NCI-H1436 treated with DMSO at 0.1 percent for 48 hours (cell line): ENCODE measurements around the gene RPTOR.

Experiments used
- DNase-seq: peaks from one replicate; lab custom pipeline; 2025; lab: John Stamatoyannopoulos, UW

RPTOR gene

DNA sequence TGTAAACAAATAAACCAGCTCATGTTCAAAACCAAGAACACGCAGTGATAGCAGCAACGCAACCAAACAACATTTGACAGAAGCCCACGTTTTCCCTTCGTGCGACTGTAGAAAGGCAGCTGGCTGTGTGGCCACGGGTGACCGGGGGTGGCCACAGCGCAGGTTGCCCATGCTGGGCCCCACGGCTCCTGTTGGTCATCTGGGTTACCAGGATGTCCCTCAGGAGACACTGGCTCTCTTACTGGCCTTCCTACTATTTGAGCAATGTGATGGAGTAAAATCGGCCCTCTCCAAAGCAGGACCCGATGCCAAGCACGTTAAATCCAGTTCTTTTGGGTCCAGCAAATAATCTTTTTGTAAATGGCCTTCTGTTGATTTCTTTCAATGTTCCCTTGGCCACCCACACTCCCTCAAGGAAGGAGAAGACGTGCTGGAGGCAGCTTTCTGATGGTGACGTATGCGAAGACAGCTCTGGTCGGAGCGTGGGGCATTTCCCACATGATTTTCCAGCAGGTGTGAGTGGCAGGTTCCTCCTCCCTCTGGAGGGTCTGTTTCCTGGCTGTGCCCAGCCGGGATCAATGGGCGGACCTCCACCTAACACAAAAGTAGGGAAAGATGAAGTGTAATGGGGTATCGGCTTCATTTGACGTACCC is 303.9 kb downstream of the RPTOR start:
- no peak for DNase-seq

DNA sequence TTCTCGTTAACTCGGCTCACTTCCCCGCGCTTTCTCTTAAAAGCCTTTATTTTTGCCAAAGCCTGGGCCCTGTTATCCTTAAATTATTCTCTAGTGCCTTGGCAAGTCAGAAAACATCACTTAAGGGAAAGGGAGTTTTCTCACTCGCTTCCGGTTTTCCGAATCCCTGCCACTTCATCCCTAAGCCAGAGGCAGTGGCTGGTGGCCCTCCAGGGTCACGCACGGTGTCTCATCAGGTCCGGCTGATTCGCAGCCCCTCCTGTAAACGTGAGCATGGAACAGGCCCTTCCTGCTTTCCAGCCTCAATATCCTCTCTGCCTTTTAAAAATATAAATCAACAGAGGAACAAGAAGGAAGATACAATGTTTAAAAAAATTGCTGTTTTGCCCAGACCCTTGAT is 304.5 kb downstream of the RPTOR start:
- no peak for DNase-seq

DNA sequence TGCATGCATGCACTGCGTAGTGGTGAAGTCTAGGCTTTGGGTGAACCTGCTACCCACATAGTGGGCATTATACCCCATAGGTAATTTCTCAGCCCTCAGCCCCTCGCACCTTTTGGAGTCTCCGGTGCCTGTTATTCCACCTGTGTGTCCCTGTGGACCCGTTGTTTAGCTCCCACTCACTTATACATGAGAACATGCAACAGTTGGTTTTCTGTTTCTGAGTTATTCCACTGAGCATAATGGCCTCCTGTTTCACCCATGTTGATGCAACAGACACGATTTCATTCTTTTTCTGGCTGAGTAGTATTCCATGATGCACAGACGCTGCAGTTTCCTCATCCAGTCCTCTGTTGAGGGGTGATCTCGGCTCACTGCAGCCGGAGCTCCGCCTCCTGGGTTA is 305.5 kb downstream of the RPTOR start:
- no peak for DNase-seq

DNA sequence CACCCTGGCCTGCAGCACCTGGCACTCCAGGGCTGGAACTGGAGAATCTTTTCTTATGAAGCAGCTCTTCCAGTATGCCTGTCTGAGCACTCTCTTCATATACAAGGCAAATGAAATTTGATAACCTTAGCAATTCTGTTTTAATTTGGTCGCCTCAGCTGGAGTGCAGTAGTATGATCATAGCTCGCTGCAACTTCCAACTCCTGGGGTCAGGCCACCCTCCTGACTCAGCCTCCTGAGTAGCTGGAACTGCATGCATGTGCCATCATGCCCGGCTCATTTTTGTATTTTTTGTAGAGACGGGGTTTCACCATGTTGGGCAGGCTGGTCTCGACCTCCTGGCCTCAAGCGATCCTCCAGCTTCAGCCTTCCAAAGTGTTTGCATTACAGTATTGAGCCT is 306.2 kb downstream of the RPTOR start:
- peak; percentile 41 for DNase-seq

- no peak for DNase-seq
Observed at GRCh38 chr17:80851277-80851925, 306.8 kb downstream of the RPTOR start.

DNA sequence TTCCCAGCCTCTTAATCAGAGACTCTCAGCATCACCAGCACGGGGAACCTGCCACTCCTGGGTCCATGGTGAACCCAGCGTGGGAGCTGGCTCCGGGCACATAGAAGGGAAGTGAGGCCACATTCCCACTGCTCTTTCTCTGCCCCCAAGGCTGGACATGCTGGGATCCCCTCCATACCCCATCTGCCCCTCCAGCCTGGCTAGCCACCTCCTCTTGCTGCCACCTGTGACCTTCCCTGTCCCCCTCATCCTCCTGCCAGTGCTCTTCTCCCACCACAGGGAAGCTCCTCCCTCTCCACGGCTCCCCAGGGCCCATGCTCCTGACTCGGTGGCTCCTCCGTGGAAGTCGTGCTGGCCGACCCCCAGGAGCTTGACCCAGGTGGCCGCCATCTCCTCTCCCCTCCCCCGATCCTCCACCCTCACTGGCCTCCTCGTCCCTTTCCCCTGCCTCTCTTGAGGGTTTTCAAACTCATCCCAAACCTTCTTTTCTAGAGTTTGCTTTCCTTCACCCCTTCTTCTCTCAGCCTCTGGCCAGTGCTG is 307.9 kb downstream of the RPTOR start:
- DNase-seq, result no peak

- DNase-seq, result no peak
Observed at GRCh38 chr17:80853076-80853475, 308.4 kb downstream of the RPTOR start.

GRCh38 chr17:80854220-80854619 is 309.6 kb downstream of the RPTOR start:
- DNase-seq, result no peak

- no peak for DNase-seq
Observed at GRCh38 chr17:80855196-80855947, 310.7 kb downstream of the RPTOR start.

DNA sequence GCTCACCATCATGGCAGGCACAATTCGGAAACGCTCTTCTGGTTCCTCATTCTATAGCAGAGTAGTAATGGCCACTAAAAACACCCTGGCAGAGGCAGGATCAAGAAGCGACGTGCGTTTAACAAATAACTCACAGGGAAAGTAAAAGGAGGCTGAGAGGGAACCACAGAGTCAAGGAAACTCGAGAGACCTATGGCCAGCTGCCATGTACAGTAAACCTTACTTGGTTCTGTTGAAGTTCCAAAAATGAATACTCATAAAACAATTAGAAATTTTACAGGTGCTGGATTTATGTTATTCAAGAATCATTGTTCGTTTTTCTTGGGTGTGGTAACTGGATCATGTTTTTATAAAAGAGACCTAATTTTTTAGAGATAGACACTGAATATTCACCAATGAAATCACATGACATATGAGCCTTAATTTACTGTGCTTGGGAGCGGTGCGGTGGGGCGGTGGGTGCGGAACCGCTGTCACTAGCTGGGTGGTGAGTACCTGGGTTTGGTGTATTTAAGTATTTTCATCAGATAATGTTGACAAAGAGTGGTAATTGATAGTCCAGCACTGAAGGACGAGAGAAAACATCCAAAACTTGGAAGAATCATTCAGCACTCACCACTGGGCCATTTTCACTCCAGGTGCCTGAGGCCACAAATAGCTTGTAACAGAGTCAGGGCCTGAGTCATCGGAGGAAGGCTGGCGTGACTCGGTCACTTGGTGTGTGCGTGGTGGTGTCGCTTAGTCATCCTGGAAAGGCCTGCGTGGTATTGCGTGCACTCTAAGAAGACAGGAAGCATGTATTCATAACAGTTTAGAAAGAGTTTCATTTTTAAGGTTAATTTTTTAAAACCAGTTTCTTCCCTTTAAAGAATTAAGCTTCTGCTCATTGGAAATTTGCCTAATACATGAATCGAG is 311.6 kb downstream of the RPTOR start:
- no peak for DNase-seq

GRCh38 chr17:80856863-80857755 is 312.5 kb downstream of the RPTOR start:
- DNase-seq, result no peak

- no peak for DNase-seq
Observed at GRCh38 chr17:80857756-80858171, 313.1 kb downstream of the RPTOR start.

DNA sequence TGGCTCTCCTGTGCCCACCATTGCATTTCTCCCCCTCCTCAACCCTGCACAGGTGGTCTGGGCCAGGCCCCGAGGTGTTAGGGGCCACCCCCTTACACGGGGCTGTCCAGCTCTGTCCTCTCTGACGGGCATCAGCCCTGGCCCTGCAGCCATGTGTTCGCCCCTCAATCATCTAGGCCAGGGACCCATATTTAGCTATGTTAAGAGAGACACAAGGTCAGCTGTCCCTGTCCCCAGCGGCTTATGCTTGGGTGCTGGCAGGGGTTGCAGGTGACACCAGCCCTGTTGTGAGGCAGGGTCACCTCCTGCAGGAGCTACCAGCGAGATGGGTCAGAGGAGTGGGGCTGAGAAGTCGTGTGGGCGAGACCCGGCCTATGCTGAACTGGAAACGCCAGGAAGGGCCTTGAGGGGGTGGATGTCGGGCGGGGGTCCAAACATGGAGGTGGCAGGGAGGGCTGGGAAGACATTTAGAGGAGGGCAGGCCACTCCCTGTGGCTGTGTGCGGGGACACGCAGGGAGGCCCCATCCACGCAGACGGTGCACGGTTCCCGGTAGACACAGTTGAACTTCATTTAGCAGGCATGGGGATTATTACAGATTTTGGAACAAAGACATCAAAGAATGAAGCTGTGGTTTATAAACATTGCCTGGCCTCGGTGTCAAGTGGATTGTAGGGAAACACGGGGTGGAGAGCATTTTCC is 313.8 kb downstream of the RPTOR start:
- DNase-seq, result no peak

DNA sequence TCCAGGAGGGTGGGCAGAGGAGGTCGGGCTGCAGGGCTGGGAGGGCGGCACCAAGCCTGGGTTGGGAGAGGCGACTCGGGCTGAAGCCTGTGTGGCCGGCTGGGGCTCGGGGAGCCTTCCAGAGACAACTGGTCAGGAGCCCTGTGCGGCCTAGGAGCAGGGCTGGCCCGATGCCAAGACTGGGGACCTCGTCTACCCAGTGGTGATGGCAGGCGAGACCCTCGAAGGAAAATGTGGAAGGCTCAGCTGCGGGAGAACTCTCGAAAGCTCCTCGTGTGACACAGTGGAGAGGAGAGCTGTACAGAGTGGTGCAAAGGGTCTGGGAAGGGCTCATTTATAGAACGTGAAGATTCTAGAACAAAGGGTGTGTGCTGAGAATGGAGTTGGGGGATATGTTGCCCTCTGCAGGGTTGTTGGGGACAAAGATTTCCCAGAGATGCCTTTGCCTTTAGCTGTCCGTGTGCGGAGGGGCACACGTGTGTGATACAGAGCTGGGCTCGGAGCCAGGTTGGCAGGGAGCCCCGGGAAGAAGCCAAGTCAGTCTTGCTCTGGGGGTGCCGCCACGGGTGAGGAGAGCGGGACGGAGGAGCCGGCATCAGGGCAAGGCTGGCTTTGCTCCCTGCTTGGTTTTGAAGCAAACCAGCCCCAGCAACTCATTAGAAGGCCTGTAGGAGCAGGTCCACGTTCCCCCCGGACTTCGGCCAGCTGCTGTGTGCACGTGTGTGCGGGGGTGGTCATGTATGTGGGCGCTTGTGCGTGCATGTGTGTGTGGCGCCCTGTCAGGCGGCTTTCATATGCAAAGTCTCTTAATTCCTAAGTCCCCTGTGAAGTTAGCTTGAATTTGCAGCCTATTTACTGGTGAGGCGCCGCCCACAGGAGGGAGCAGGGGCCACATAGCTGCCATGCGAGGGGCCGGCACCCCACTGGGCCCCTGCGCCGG is 314.6 kb downstream of the RPTOR start:
- DNase-seq, result no peak

- no peak for DNase-seq
Observed at GRCh38 chr17:80860101-80860671, 315.5 kb downstream of the RPTOR start.

DNA sequence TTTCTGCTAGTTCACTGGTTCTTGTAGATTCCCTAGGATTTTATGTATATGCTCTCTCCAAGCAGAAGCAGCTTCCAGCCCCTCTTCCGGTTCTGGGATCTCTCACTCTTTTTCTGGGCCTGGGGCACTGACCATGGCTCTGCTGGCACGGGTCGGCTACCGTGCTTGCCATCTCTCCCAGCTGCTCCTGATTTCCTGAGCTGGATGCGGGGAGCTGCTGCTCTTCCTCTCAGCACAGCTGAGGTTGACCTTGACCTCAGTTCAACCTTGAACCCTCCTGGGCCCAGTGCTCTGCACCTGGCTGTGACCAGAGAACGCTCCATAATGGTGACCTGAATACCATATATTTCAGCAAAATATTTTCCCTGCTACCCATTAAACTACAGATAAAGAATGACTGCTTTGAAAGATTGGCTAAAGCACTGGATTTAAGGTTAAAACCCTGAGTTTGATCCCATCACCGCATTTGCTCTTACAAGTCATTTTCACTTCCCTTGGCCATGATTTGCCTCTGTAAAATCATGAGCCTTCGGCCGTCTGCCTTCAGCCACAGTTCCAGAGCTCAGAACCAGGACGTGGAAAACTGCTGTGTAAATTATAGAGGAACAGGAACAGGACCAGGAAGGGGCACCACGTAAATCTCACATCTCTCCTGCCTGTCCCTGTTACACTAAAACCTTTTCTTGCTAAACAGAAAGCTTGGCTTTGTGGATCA is 316.2 kb downstream of the RPTOR start:
- no peak for DNase-seq

DNA sequence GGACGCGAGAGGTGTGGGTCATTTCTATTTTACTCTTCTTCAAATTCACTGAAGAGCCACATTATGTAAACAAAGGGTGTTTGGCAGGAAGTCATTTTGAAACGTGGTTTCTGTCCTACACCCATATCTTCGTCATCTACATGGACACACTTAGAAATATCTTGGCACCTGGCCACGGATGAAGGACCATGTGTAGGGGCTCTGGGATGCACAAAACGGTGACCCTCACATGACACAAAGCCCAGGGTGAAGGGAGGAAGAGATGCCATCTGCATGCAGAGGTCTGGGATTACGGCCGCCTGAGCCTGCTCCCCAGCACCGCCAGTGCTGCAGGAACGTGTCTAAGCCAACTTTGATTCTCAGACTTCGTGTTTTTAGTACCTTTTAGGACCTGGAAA is 316.8 kb downstream of the RPTOR start:
- DNase-seq, result no peak

- DNase-seq, result peak; percentile 90
Observed at GRCh38 chr17:80861892-80862291, 317.3 kb downstream of the RPTOR start.
